ENCODE measurements around the gene LSR. TPM values are rescaled to one million over a fixed set of nuclear protein-coding genes. Genes with fewer than 3 reads are reported as not detected.

LSR gene
- polyA plus RNA-seq, 3 donors from 2014 or later: 5.3 to 14.2 (median 11.8) TPM

- Mint-ChIP-seq H3K4me3 (no peak overlapping the region), H3K27me3 (ENCODE audit: low read depth in 3 of 3) (peaks cover 4 to 7% (median 5%) of the 10 kb centered on the region in 3 donors), H3K27ac (no peak overlapping the region), H3K9me3 (no peaks in the 10 kb centered on the region), H3K36me3 (no peaks in the 10 kb centered on the region), H3K4me1 (peaks cover 23 to 28% of the 10 kb centered on the region in 2 donors)
- DNase-seq: no peak
Observed at GRCh38 chr19:35261356-35262100, 12.7 kb downstream of the LSR start.

DNA sequence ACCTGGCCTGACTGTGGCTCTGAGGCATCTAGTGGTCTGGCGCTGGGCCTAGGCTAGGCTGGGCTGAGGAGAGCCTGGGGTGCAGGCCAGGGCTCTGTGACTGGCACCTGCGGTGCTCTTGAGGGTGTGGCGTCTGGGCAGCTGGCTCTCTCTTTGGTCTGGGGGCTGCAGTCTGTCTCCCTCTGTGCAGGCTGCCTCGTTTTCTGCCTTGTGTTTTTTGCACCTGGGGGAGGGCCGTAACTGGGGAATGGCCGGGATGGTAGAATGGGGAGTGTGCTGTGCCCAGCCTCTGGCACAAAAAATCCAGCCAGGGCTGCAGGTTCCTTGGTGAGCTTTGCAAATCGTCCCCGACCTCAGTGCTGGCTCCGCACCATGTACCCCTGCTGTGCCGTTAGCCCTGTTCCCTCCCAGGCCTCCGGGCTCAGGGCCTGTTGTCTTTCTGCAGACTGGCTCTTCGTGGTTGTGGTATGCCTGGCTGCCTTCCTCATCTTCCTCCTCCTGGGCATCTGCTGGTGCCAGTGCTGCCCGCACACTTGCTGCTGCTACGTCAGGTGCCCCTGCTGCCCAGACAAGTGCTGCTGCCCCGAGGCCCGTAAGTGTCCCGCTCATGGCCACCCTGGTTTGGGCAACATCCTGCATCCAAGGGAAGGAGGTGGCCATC lies 13.4 kb downstream of the LSR start:
- H3K4me1 Mint-ChIP-seq: peaks cover 27 to 29% of the 10 kb centered on the region in 2 donors
- no peaks in the 10 kb centered on the region for H3K9me3 Mint-ChIP-seq
- H3K27me3 Mint-ChIP-seq (ENCODE audit: low read depth in 3 of 3): peaks cover 5 to 7% (median 5%) of the 10 kb centered on the region in 3 donors
- no peak for DNase-seq
- no peaks in the 10 kb centered on the region for H3K36me3 Mint-ChIP-seq
- no peak overlapping the region for H3K27ac Mint-ChIP-seq
- H3K4me3 Mint-ChIP-seq: no peak overlapping the region

GRCh38 chr19:35264268-35265125 lies 15.7 kb downstream of the LSR start:
- H3K36me3 Mint-ChIP-seq: no peaks in the 10 kb centered on the region
- H3K27me3 Mint-ChIP-seq (ENCODE audit: low read depth in 3 of 3): peaks cover 11 to 14% (median 11%) of the 10 kb centered on the region in 3 donors
- DNase-seq: no peak
- peak overlapping the region in 1 of 5 donors; percentile 50 for H3K4me3 Mint-ChIP-seq
- H3K27ac Mint-ChIP-seq: peak overlapping the region in 5 of 6 donors; percentile 82 to 92 (median 88)
- peaks cover 28 to 29% of the 10 kb centered on the region in 2 donors for H3K4me1 Mint-ChIP-seq
- H3K9me3 Mint-ChIP-seq: no peaks in the 10 kb centered on the region

DNA sequence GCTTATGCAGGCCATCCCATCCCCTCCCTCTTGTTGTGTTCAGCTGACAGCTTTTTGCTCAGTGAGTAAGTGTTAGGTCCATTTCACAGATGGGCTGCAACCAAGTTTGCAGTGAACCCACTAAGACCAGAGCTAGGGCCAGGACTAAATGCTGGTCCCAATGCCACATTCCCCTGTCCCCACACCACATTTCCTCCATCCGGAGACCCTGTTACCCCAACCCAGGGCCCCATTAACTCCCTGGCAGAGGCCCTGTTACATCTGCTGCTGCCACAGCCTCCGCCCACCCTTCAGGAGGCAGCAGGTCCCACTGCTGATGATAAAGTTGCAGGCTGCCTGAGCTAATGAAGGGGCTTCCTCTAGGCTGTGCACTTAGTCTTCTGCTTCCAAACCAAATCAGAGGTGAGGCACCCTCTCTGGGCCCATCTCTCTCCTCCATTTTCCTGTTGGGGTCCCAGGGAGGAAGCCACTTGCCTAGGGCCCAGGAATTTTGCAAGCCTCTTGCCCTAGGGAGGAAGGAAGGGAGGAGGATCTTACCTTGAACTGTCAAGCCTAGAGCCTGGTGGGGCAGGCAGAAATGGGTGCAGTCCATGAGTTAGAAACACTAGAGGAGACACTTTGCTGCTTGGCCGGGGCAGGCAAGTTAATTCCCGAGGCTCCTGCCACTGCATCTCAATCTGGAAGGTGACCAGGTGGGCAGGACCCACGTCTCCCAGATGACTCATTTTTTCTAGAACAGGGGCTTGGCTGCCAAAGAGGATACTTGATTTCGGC lies 16.5 kb downstream of the LSR start:
- Mint-ChIP-seq H3K36me3 (no peaks in the 10 kb centered on the region), H3K27me3 (ENCODE audit: low read depth in 3 of 3) (peaks cover 11 to 21% (median 14%) of the 10 kb centered on the region in 3 donors), H3K4me3 (peak overlapping the region; percentile 74 to 93 (median 81)), H3K4me1 (peaks cover 33 to 36% of the 10 kb centered on the region in 2 donors), H3K27ac (peak overlapping the region; percentile 82 to 92 (median 90)), H3K9me3 (no peaks in the 10 kb centered on the region)
- no peak for DNase-seq

DNA sequence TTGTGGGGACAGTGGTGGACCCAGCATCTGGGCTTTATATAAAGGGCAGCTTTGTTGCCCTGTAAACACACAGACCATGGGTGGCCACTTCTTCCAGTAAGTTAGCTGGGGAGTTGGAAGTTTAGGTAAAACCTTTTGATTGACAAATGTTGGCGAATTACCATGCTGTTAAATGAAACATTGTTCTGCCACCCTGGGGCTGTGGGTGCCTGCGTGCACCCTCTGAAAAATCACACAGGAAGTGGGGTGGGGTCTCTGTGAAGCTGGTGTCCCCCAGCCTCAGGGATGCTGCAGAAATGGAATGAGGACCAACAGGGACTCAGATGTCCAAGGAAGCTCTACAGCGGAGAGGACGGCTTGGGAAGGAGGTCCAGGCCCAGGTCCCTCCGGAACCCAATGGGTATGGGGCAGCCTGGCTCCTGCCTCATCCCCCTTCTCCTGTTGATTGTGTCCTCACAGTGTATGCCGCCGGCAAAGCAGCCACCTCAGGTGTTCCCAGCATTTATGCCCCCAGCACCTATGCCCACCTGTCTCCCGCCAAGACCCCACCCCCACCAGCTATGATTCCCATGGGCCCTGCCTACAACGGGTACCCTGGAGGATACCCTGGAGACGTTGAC lies 17.2 kb downstream of the LSR start:
- Mint-ChIP-seq H3K27ac (peak overlapping the region; percentile 82 to 92 (median 90)), H3K4me1 (peaks cover 36 to 43% of the 10 kb centered on the region in 2 donors), H3K27me3 (ENCODE audit: low read depth in 3 of 3) (peaks cover 11 to 21% (median 14%) of the 10 kb centered on the region in 3 donors), H3K9me3 (no peaks in the 10 kb centered on the region), H3K4me3 (peak overlapping the region; percentile 74 to 93 (median 81)), H3K36me3 (peaks cover 0 to 4% (median 3%) of the 10 kb centered on the region in 3 donors)
- peak in 2 of 3 donors; percentile 20 to 22 for DNase-seq

DNA sequence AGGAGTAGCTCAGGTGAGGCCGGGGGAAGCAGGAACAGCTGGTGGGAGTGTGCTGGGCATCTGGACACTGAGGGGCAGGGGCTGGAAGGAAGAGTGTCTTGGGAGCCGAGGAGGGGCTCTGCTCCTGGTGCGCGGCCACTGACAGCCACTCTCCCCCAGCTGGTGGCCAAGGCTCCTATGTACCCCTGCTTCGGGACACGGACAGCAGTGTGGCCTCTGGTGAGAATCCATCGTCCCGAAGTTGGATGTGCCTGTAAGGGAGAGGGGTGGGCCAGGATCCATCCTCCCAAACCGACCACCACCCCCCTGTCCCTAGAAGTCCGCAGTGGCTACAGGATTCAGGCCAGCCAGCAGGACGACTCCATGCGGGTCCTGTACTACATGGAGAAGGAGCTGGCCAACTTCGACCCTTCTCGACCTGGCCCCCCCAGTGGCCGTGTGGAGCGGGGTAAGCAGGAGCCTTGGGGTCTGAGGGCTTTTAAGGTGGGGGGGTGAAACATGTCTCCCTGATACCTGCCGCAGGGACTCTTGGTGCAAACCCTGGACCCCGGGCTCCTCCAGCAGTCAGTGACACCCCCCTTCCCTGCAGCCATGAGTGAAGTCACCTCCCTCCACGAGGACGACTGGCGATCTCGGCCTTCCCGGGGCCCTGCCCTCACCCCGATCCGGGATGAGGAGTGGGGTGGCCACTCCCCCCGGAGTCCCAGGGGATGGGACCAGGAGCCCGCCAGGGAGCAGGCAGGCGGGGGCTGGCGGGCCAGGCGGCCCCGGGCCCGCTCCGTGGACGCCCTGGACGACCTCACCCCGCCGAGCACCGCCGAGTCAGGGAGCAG lies 17.9 kb downstream of the LSR start:
- peak in 1 of 3 donors; percentile 13 for DNase-seq

DNA sequence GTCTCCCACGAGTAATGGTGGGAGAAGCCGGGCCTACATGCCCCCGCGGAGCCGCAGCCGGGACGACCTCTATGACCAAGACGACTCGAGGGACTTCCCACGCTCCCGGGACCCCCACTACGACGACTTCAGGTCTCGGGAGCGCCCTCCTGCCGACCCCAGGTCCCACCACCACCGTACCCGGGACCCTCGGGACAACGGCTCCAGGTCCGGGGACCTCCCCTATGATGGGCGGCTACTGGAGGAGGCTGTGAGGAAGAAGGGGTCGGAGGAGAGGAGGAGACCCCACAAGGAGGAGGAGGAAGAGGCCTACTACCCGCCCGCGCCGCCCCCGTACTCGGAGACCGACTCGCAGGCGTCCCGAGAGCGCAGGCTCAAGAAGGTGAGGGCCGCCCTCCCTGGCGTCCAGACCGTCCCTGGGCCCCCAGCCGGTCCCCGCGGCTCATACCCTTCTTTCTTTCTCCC lies 18.6 kb downstream of the LSR start:
- peak overlapping the region; percentile 92 to 97 (median 96) for H3K27ac Mint-ChIP-seq
- H3K4me1 Mint-ChIP-seq: peaks cover 42 to 50% of the 10 kb centered on the region in 2 donors
- no peaks in the 10 kb centered on the region for H3K9me3 Mint-ChIP-seq
- H3K4me3 Mint-ChIP-seq: peak overlapping the region; percentile 93 to 96 (median 94)
- no peak for DNase-seq
- peaks cover 14 to 21% (median 16%) of the 10 kb centered on the region in 3 donors for H3K27me3 Mint-ChIP-seq (ENCODE audit: low read depth in 3 of 3)
- peaks cover 3 to 12% (median 10%) of the 10 kb centered on the region in 3 donors for H3K36me3 Mint-ChIP-seq

More for the DNA sequence above, 17.9 kb downstream of the LSR start:
- H3K36me3 Mint-ChIP-seq: peaks cover 0 to 6% (median 5%) of the 10 kb centered on the region in 3 donors
- peaks cover 36 to 44% of the 10 kb centered on the region in 2 donors for H3K4me1 Mint-ChIP-seq
- H3K4me3 Mint-ChIP-seq: peak overlapping the region; percentile 93 to 96 (median 94)
- no peaks in the 10 kb centered on the region for H3K9me3 Mint-ChIP-seq
- H3K27me3 Mint-ChIP-seq (ENCODE audit: low read depth in 3 of 3): peaks cover 11 to 21% (median 14%) of the 10 kb centered on the region in 3 donors
- peak overlapping the region; percentile 92 to 97 (median 96) for H3K27ac Mint-ChIP-seq

DNA sequence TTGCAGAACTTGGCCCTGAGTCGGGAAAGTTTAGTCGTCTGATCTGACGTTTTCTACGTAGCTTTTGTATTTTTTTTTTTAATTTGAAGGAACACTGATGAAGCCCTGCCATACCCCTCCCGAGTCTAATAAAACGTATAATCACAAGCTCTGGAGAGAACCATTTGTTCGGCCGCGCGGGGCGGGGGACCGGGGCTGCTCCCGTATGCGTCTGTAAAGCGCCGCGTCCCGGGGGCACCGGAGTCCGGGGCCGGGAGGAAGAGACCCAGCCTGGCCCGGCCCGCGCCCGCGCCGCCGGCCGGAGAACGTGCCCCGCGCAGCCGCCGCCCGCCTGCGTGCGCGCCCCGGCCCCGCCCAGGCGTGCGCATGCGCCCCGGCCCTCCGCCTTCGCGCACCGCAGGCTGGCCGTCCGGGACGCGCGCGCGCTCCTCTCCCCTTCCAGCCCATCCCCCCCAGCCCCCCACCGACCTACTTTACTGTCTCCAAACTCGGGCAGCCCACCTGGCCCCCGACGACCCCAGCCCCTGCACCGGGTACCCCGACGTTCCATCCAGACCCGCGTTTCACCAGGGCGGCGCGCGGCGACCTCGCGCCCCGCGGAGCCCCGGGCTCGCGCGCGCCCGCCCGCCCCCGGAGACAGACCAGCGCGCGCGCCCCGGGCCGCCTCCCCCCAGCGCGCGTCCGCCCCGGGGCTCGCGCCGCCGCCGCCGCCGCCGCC lies 19.2 kb downstream of the LSR start:
- H3K27ac Mint-ChIP-seq: peak overlapping the region; percentile 92 to 97 (median 96)
- peaks cover 4 to 13% (median 11%) of the 10 kb centered on the region in 3 donors for H3K36me3 Mint-ChIP-seq
- peak; percentile 79 to 87 (median 85) for DNase-seq
- no peaks in the 10 kb centered on the region for H3K9me3 Mint-ChIP-seq
- H3K27me3 Mint-ChIP-seq (ENCODE audit: low read depth in 3 of 3): peaks cover 14 to 21% (median 16%) of the 10 kb centered on the region in 3 donors
- peaks cover 43 to 52% of the 10 kb centered on the region in 2 donors for H3K4me1 Mint-ChIP-seq
- H3K4me3 Mint-ChIP-seq: peak overlapping the region; percentile 93 to 96 (median 94)

- peak; percentile 65 to 75 (median 69) for DNase-seq
- no peaks in the 10 kb centered on the region for H3K9me3 Mint-ChIP-seq
- peaks cover 4 to 19% (median 18%) of the 10 kb centered on the region in 3 donors for H3K36me3 Mint-ChIP-seq
- peaks cover 14 to 21% (median 16%) of the 10 kb centered on the region in 3 donors for H3K27me3 Mint-ChIP-seq (ENCODE audit: low read depth in 3 of 3)
- H3K4me3 Mint-ChIP-seq: peak within 1 kb of the TSS; percentile 93 to 96 (median 94)
- H3K4me1 Mint-ChIP-seq: peaks cover 47 to 60% of the 10 kb centered on the region in 2 donors
- H3K27ac Mint-ChIP-seq: peak within 1 kb of the TSS; percentile 92 to 97 (median 96)
Observed at GRCh38 chr19:35268536-35269437, 20.0 kb downstream of the LSR start, which contains the start of gene USF2. USF2 (plus strand) TSS chr19:35268962; CDS start chr19:35269102, 140 bp downstream.

GRCh38 chr19:35269438-35270117 lies 20.8 kb downstream of the LSR start:
- Mint-ChIP-seq H3K27ac (peak overlapping the region in 5 of 6 donors; percentile 39 to 86 (median 78)), H3K27me3 (ENCODE audit: low read depth in 3 of 3) (peaks cover 14 to 21% (median 16%) of the 10 kb centered on the region in 3 donors), H3K4me1 (peaks cover 49 to 57% of the 10 kb centered on the region in 2 donors), H3K4me3 (peak overlapping the region; percentile 67 to 81 (median 77)), H3K36me3 (peaks cover 4 to 25% (median 24%) of the 10 kb centered on the region in 3 donors), H3K9me3 (no peaks in the 10 kb centered on the region)
- peak; percentile 78 to 81 (median 79) for DNase-seq
